Heart left ventricle (tissue), 16 donors: ENCODE results near the gene ZNF80. TPM values are rescaled to one million over a fixed set of nuclear protein-coding genes. Genes with fewer than 3 reads are reported as not detected.

Experiments
- ATAC-seq, 4 donors: fragments of 200-7000 bp; cut with Tn5 transposase; one replicate each; pipeline ENCODE4 v1.9.1; 2020 to 2022; ENCODE audit warnings: moderate library complexity in 4 of 4, mild to moderate bottlenecking in 3 of 4, moderate number of reproducible peaks in 1 of 4
- DNase-seq, 5 donors: peaks; one replicate each; pipeline ENCODE4 v3.0.0-alpha.2; 2020
- H3K27ac ChIP-seq, 12 donors: fragments of 200-600 bp; sonication (generic) in 4 of 12; one replicate each; pipeline versions ENCODE4 v1.5.0 to v1.8.0; 2016 to 2022; ENCODE audit warnings: mild to moderate bottlenecking in 2 of 12
- H3K27me3 ChIP-seq, 9 donors: fragments of 200-600 bp; sonication (generic) in 2 of 9; one replicate each; pipeline versions ENCODE4 v1.5.1 to v1.8.0; 2016 to 2022; ENCODE audit warnings: mild to moderate bottlenecking in 3 of 9
- H3K36me3 ChIP-seq, 9 donors: fragments of 200-600 bp; sonication (generic) in 2 of 9; one replicate each; pipeline versions ENCODE4 v1.5.0 to v1.8.0; 2018 to 2022; ENCODE audit warnings: mild to moderate bottlenecking in 2 of 9
- H3K4me1 ChIP-seq, 12 donors: fragments of 200-600 bp; sonication (generic) in 4 of 12; one replicate each; pipeline versions ENCODE4 v1.5.0 to v1.8.0; 2016 to 2022; ENCODE audit warnings: mild to moderate bottlenecking in 3 of 12
- H3K4me3 ChIP-seq, 12 donors: fragments of 200-600 bp; sonication (generic) in 4 of 12; one replicate each; pipeline versions ENCODE4 v1.5.0 to v1.8.0; 2017 to 2022; ENCODE audit warnings: mild to moderate bottlenecking in 9 of 12, moderate library complexity in 4 of 12
- H3K9me3 ChIP-seq, 12 donors: fragments of 200-600 bp; sonication (generic) in 4 of 12; one replicate each; pipeline versions ENCODE4 v1.5.0 to v1.8.0; 2016 to 2022; ENCODE audit warnings: mild to moderate bottlenecking in 1 of 12
- CTCF ChIP-seq, 12 donors: fragments of 200-600 bp; sonication (generic) in 4 of 12; IDR thresholded peaks; one replicate each; pipeline versions ENCODE4 v1.5.0 to v1.8.0; 2018 to 2022; ENCODE audit warnings: antibody characterized with exemption in 12 of 12, mild to moderate bottlenecking in 5 of 12
- POLR2A ChIP-seq, 2 donors: fragments of 450-650 bp; IDR thresholded peaks; one replicate each; pipeline ENCODE4 v1.6.1; 2017; ENCODE audit warnings: antibody characterized with exemption in 2 of 2, mild to moderate bottlenecking in 2 of 2, moderate library complexity in 2 of 2
- intact Hi-C, 10 donors: fragments of 100-400 bp; cut with DNase I; formaldehyde crosslinking; loops; one replicate each; pipeline versions ENCODE4 v1.11.1 to v1.14.2; 2022
- polyA plus RNA-seq, 2 donors: library from polyadenylated mRNA; stranded (reverse); fragments of 200-250 nt; gene quantifications; one replicate each; pipeline ENCODE4 v1.2.3, GENCODE V29; 2013
- total RNA-seq, 9 donors: library from RNA; depleted of rRNA in 2 of 9; stranded (reverse); fragments of >200 nt in 2 of 9; fragmentation: NEBNext Ultra II Directional in 3 of 9; extraction: Animal tissue kit (Norgen Biotek cat#: 25700) in 3 of 9; gene quantifications; one replicate each; pipeline versions ENCODE4 v1.1.0 to v1.2.4, GENCODE V29; 2016 to 2023
- donor health status: ischemic (EF 13 %, LVEDD 7.1; RV severe dilation, severe dysfunction).
- donor health status: healthy with polysubstance abuse.
- donor health status: DM: no; HTN: yes; CAD: no.
- donor health status: DM: no; HTN: no; CAD: no.
- donor health status: ischemic (EF 25% LVEDD 6.9; RV normal size, moderate dysfunction).
- donor health status: ischemic (EF 25% LVEDD 5.7; RV mildly dilated, moderate dysfunction).
- donor health status: healthy.
- donor health status: DM: yes; HTN: yes; CAD: no.
- donor health status: ischemic (EF 35%, LVEDD 5.7; RV mildly dilated, moderate dysfunction).
- donor health status: nonischemic (EF 11% LVEDD 7.7; RV severe dilation, severe dysfunction).
- donor health status: DM: yes; HTN: yes; CAD: no.
- donor health status: PGD.
- donor health status: ischemic (EF 29% LVEDD 5.4; RV normal size, mild dysfunction).
- donor health status: nonischemic (EF 23%, LVEDD 6.1; RV moderate dilation, normal function).

The ZNF80 gene
- total and polyA plus RNA-seq, 11 donors = 0.09 to 0.11 TPM; not detected in 9

GRCh38 chr3:114186501-114186900, 50.9 kb downstream of the ZNF80 start:
- no peak overlapping the region for H3K27ac ChIP-seq
- peaks cover 0 to 17% (median 5%) of the 10 kb centered on the region in 12 donors for H3K9me3 ChIP-seq
- DNase-seq (no peak), ATAC-seq (no peak)
- intact Hi-C loops = no loop called here
- no peak overlapping the region for H3K4me3 ChIP-seq
- no peaks in the 10 kb centered on the region for H3K36me3 ChIP-seq
- no peaks in the 10 kb centered on the region for H3K4me1 ChIP-seq
- H3K27me3 ChIP-seq = no peaks in the 10 kb centered on the region
- TF ChIP-seq POLR2A (IDR thresholded peaks at IDR 0.05) (no peak), CTCF (IDR thresholded peaks at IDR 0.05) (no peak)

Other genes starting within 250 kb of the ZNF80 start
- gene CCDC191, start 181.1 kb downstream of the ZNF80 start, total RNA-seq = 1 to 10 TPM in 5 of 9 donors, under 1 TPM in 4; 0.38 to 3.2 (median 1.2) TPM
- 1 to 10 TPM in 1 of 2 donors, under 1 TPM in 1; 0.50 to 1.0 TPM for gene CCDC191, start 181.1 kb downstream of the ZNF80 start, polyA plus RNA-seq
- gene QTRT2, start 180.8 kb downstream of the ZNF80 start, total RNA-seq = 10 to 100 TPM in 2 of 9 donors, 1 to 10 TPM in 7; 2.7 to 12.2 (median 5.7) TPM
- gene QTRT2, start 180.8 kb downstream of the ZNF80 start, polyA plus RNA-seq = 1 to 10 TPM; 2.0 to 7.6 TPM
- gene DRD3, start 58.5 kb downstream of the ZNF80 start, total RNA-seq = not detected
- not detected for gene DRD3, start 58.5 kb downstream of the ZNF80 start, polyA plus RNA-seq
- gene TIGIT, start 56.5 kb upstream of the ZNF80 start, total RNA-seq = 1 to 10 TPM in 1 of 9 donors, under 1 TPM in 2, not detected in 6; 0.10 to 3.8 (median 0.77) TPM
- gene TIGIT, start 56.5 kb upstream of the ZNF80 start, polyA plus RNA-seq = under 1 TPM in 1 of 2 donors, not detected in 1; 0.04 TPM